Measurements from ENCODE around the gene CFAP54. TPM values are rescaled to one million over a fixed set of nuclear protein-coding genes. Genes with fewer than 3 reads are reported as not detected.

CFAP54 gene
- polyA plus RNA-seq, 1 donor from 2014 or later, result 0.13 TPM

- Mint-ChIP-seq H3K4me3 (no peak overlapping the region), H3K36me3 (no peaks in the 10 kb centered on the region), H3K27me3 (peaks cover 12% of the 10 kb centered on the region), H3K9me3 (no peaks in the 10 kb centered on the region), H3K4me1 (no peaks in the 10 kb centered on the region), H3K27ac (no peak overlapping the region)
Observed at GRCh38 chr12:96864335-96864734, 375.0 kb downstream of the CFAP54 start.

- Mint-ChIP-seq H3K36me3 (no peaks in the 10 kb centered on the region), H3K27me3 (peaks cover 11% of the 10 kb centered on the region), H3K4me3 (no peak overlapping the region), H3K9me3 (no peaks in the 10 kb centered on the region), H3K27ac (peak overlapping the region in 1 of 3 donors; percentile 54), H3K4me1 (no peaks in the 10 kb centered on the region)
Observed at GRCh38 chr12:96866801-96867590, 377.6 kb downstream of the CFAP54 start.

GRCh38 chr12:96870946-96871345 lies 381.6 kb downstream of the CFAP54 start:
- no peak overlapping the region for H3K4me3 Mint-ChIP-seq
- no peaks in the 10 kb centered on the region for H3K9me3 Mint-ChIP-seq
- H3K36me3 Mint-ChIP-seq, result no peaks in the 10 kb centered on the region
- H3K4me1 Mint-ChIP-seq, result no peaks in the 10 kb centered on the region
- peaks cover 9% of the 10 kb centered on the region for H3K27me3 Mint-ChIP-seq
- H3K27ac Mint-ChIP-seq, result no peak overlapping the region

GRCh38 chr12:96872961-96873360 lies 383.6 kb downstream of the CFAP54 start:
- no peaks in the 10 kb centered on the region for H3K9me3 Mint-ChIP-seq
- no peak overlapping the region for H3K4me3 Mint-ChIP-seq
- no peak overlapping the region for H3K27ac Mint-ChIP-seq
- peaks cover 5% of the 10 kb centered on the region for H3K27me3 Mint-ChIP-seq
- H3K36me3 Mint-ChIP-seq, result no peaks in the 10 kb centered on the region
- H3K4me1 Mint-ChIP-seq, result no peaks in the 10 kb centered on the region

GRCh38 chr12:96874211-96874610 lies 384.8 kb downstream of the CFAP54 start:
- Mint-ChIP-seq H3K27me3 (peaks cover 6% of the 10 kb centered on the region), H3K4me3 (no peak overlapping the region), H3K4me1 (no peaks in the 10 kb centered on the region), H3K9me3 (no peaks in the 10 kb centered on the region), H3K27ac (no peak overlapping the region), H3K36me3 (no peaks in the 10 kb centered on the region)

- peaks cover 4% of the 10 kb centered on the region for H3K27me3 Mint-ChIP-seq
- H3K4me3 Mint-ChIP-seq, result no peak overlapping the region
- no peaks in the 10 kb centered on the region for H3K36me3 Mint-ChIP-seq
- no peak overlapping the region for H3K27ac Mint-ChIP-seq
- H3K9me3 Mint-ChIP-seq, result peaks cover 0 to 2% (median 0%) of the 10 kb centered on the region in 3 donors
- no peaks in the 10 kb centered on the region for H3K4me1 Mint-ChIP-seq
Observed at GRCh38 chr12:96876966-96877365, 387.6 kb downstream of the CFAP54 start.

- Mint-ChIP-seq H3K4me1 (no peaks in the 10 kb centered on the region), H3K9me3 (peaks cover 0 to 4% (median 0%) of the 10 kb centered on the region in 3 donors), H3K27me3 (peaks cover 4% of the 10 kb centered on the region), H3K4me3 (no peak overlapping the region), H3K36me3 (no peaks in the 10 kb centered on the region), H3K27ac (no peak overlapping the region)
Observed at GRCh38 chr12:96878704-96879103, 389.3 kb downstream of the CFAP54 start.

- peaks cover 0 to 4% (median 0%) of the 10 kb centered on the region in 3 donors for H3K9me3 Mint-ChIP-seq
- H3K4me1 Mint-ChIP-seq, result no peaks in the 10 kb centered on the region
- H3K36me3 Mint-ChIP-seq, result no peaks in the 10 kb centered on the region
- peaks cover 2% of the 10 kb centered on the region for H3K27me3 Mint-ChIP-seq
- no peak overlapping the region for H3K27ac Mint-ChIP-seq
- H3K4me3 Mint-ChIP-seq, result no peak overlapping the region
Observed at GRCh38 chr12:96879301-96879700, 389.9 kb downstream of the CFAP54 start.

GRCh38 chr12:96880220-96880619 lies 390.8 kb downstream of the CFAP54 start:
- Mint-ChIP-seq H3K9me3 (peaks cover 0 to 4% (median 0%) of the 10 kb centered on the region in 3 donors), H3K36me3 (no peaks in the 10 kb centered on the region), H3K4me1 (no peaks in the 10 kb centered on the region), H3K27ac (no peak overlapping the region), H3K4me3 (no peak overlapping the region), H3K27me3 (peaks cover 3% of the 10 kb centered on the region)

- peaks cover 0 to 4% (median 0%) of the 10 kb centered on the region in 3 donors for H3K9me3 Mint-ChIP-seq
- H3K4me3 Mint-ChIP-seq, result no peak overlapping the region
- no peak overlapping the region for H3K27ac Mint-ChIP-seq
- no peaks in the 10 kb centered on the region for H3K36me3 Mint-ChIP-seq
- H3K27me3 Mint-ChIP-seq, result peaks cover 3% of the 10 kb centered on the region
- H3K4me1 Mint-ChIP-seq, result no peaks in the 10 kb centered on the region
Observed at GRCh38 chr12:96881608-96882007, 392.2 kb downstream of the CFAP54 start.

GRCh38 chr12:96882862-96883261 lies 393.5 kb downstream of the CFAP54 start:
- no peak overlapping the region for H3K4me3 Mint-ChIP-seq
- H3K4me1 Mint-ChIP-seq, result peaks cover 0 to 2% (median 0%) of the 10 kb centered on the region in 3 donors
- H3K36me3 Mint-ChIP-seq, result no peaks in the 10 kb centered on the region
- H3K27ac Mint-ChIP-seq, result no peak overlapping the region
- H3K9me3 Mint-ChIP-seq, result peaks cover 0 to 4% (median 0%) of the 10 kb centered on the region in 3 donors
- peaks cover 3% of the 10 kb centered on the region for H3K27me3 Mint-ChIP-seq

GRCh38 chr12:96883571-96883970 lies 394.2 kb downstream of the CFAP54 start:
- H3K4me3 Mint-ChIP-seq, result no peak overlapping the region
- peaks cover 2% of the 10 kb centered on the region for H3K27me3 Mint-ChIP-seq
- no peak overlapping the region for H3K27ac Mint-ChIP-seq
- H3K9me3 Mint-ChIP-seq, result peaks cover 0 to 4% (median 0%) of the 10 kb centered on the region in 3 donors
- H3K4me1 Mint-ChIP-seq, result peaks cover 0 to 2% (median 0%) of the 10 kb centered on the region in 3 donors
- no peaks in the 10 kb centered on the region for H3K36me3 Mint-ChIP-seq

- peak overlapping the region in 1 of 3 donors; percentile 67 for H3K27ac Mint-ChIP-seq
- H3K9me3 Mint-ChIP-seq, result peaks cover 0 to under 1% (median 0%) of the 10 kb centered on the region in 3 donors
Observed at GRCh38 chr12:96886998-96887677, 397.8 kb downstream of the CFAP54 start.

GRCh38 chr12:96889273-96889933 lies 400.0 kb downstream of the CFAP54 start:
- H3K9me3 Mint-ChIP-seq, result peaks cover 0 to 3% (median 3%) of the 10 kb centered on the region in 3 donors
- peaks cover 3% of the 10 kb centered on the region for H3K27me3 Mint-ChIP-seq
- peaks cover 4% of the 10 kb centered on the region for H3K36me3 Mint-ChIP-seq
- no peak overlapping the region for H3K4me3 Mint-ChIP-seq
- no peak overlapping the region for H3K27ac Mint-ChIP-seq
- peaks cover 0 to 2% (median 0%) of the 10 kb centered on the region in 3 donors for H3K4me1 Mint-ChIP-seq

More at GRCh38 chr12:96886998-96887677, 397.8 kb downstream of the CFAP54 start:
- H3K4me3 Mint-ChIP-seq, result no peak overlapping the region
- peaks cover 0 to 2% (median 0%) of the 10 kb centered on the region in 3 donors for H3K4me1 Mint-ChIP-seq
- peaks cover 3% of the 10 kb centered on the region for H3K27me3 Mint-ChIP-seq
- H3K36me3 Mint-ChIP-seq, result peaks cover 4% of the 10 kb centered on the region

GRCh38 chr12:96890331-96890730 lies 401.0 kb downstream of the CFAP54 start:
- H3K27me3 Mint-ChIP-seq, result peaks cover 2% of the 10 kb centered on the region
- H3K4me1 Mint-ChIP-seq, result peaks cover 0 to 2% (median 0%) of the 10 kb centered on the region in 3 donors

More at GRCh38 chr12:96890331-96890730, 401.0 kb downstream of the CFAP54 start:
- H3K9me3 Mint-ChIP-seq, result peaks cover 0 to 3% (median 3%) of the 10 kb centered on the region in 3 donors
- peaks cover 4% of the 10 kb centered on the region for H3K36me3 Mint-ChIP-seq
- no peak overlapping the region for H3K27ac Mint-ChIP-seq
- no peak overlapping the region for H3K4me3 Mint-ChIP-seq
